HG03196 (cell line): Measurements from ENCODE around the gene CDADC1.

Source experiments
- ATAC-seq: cut with Tn5 transposase; IDR thresholded peaks from one replicate; pipeline ENCODE4 v1.9.1; 2021; ENCODE audit not compliant: unreplicated experiment

CDADC1 gene

GRCh38 chr13:49247643-49248621, at the start of gene CDADC1:
CDADC1 (plus strand) TSS chr13:49247925; CDS start chr13:49248038, 113 bp downstream.
- ATAC-seq: peak; percentile 93

- no peak for ATAC-seq
Measured at GRCh38 chr13:49206641-49207040, 41.1 kb upstream of the CDADC1 start.

GRCh38 chr13:49208619-49209018, 39.1 kb upstream of the CDADC1 start:
- no peak for ATAC-seq

- no peak for ATAC-seq
Measured at GRCh38 chr13:49210114-49210513, 37.6 kb upstream of the CDADC1 start.

GRCh38 chr13:49210669-49211068, 37.1 kb upstream of the CDADC1 start:
- no peak for ATAC-seq

GRCh38 chr13:49213539-49213938, 34.2 kb upstream of the CDADC1 start:
- no peak for ATAC-seq

GRCh38 chr13:49213997-49214916, 33.5 kb upstream of the CDADC1 start:
- ATAC-seq: no peak

- ATAC-seq: peak; percentile 77
Measured at GRCh38 chr13:49214917-49215376, 32.8 kb upstream of the CDADC1 start.

- ATAC-seq: no peak
Measured at GRCh38 chr13:49216334-49216733, 31.4 kb upstream of the CDADC1 start.

GRCh38 chr13:49217962-49218492, 29.7 kb upstream of the CDADC1 start:
- ATAC-seq: no peak

GRCh38 chr13:49218493-49219051, 29.2 kb upstream of the CDADC1 start:
- no peak for ATAC-seq

GRCh38 chr13:49219647-49220035, 28.1 kb upstream of the CDADC1 start:
- ATAC-seq: no peak

- no peak for ATAC-seq
Measured at GRCh38 chr13:49220036-49220855, 27.5 kb upstream of the CDADC1 start, which contains the start of gene MLNR. MLNR (plus strand) TSS chr13:49220338; CDS start chr13:49220338, 0 bp downstream.

GRCh38 chr13:49220856-49221589, 26.7 kb upstream of the CDADC1 start:
- ATAC-seq: no peak

- ATAC-seq: no peak
Measured at GRCh38 chr13:49221590-49221965, 26.1 kb upstream of the CDADC1 start.

- ATAC-seq: no peak
Measured at GRCh38 chr13:49225223-49226042, 22.3 kb upstream of the CDADC1 start.

- no peak for ATAC-seq
Measured at GRCh38 chr13:49226613-49227012, 21.1 kb upstream of the CDADC1 start.

GRCh38 chr13:49234741-49235140, 13.0 kb upstream of the CDADC1 start:
- ATAC-seq: no peak
